BLaER1 (cell line): Measurements from ENCODE around the gene BOC.

ENCODE experiments used
- H3K27ac ChIP-seq: shearing (Covaris generic); formaldehyde crosslinking; 2 replicates; pipeline ENCODE4 v1.8.1; 2022
- H3K27me3 ChIP-seq: shearing (Covaris generic); formaldehyde crosslinking; 2 replicates; pipeline ENCODE4 v1.8.1; 2022
- H3K36me3 ChIP-seq: shearing (Covaris generic); formaldehyde crosslinking; 2 replicates; pipeline ENCODE4 v1.8.1; 2022
- H3K4me1 ChIP-seq: shearing (Covaris generic); formaldehyde crosslinking; 2 replicates; pipeline ENCODE4 v1.8.1; 2022
- H3K4me2 ChIP-seq: shearing (Covaris generic); formaldehyde crosslinking; 2 replicates; pipeline ENCODE4 v1.8.1; 2022
- H3K4me3 ChIP-seq: shearing (Covaris generic); formaldehyde crosslinking; 2 replicates; pipeline ENCODE4 v1.8.1; 2022
- H3K9ac ChIP-seq: shearing (Covaris generic); formaldehyde crosslinking; 2 replicates; pipeline ENCODE4 v1.8.1; 2022
- H3K9me3 ChIP-seq: shearing (Covaris generic); formaldehyde crosslinking; 2 replicates; pipeline ENCODE4 v1.8.1; 2022
- H4K20me1 ChIP-seq: shearing (Covaris generic); formaldehyde crosslinking; 2 replicates; pipeline ENCODE4 v1.8.1; 2022
- Cebpa-rat ChIP-seq: shearing (Covaris generic); IDR thresholded peaks from 2 replicates; pipeline ENCODE4 v1.8.1; 2022

Gene BOC

GRCh38 chr3:113279686-113280085, 68.3 kb downstream of the BOC start:
- peaks cover 17% of the 10 kb centered on the region for H3K4me1 ChIP-seq
- H3K27me3 ChIP-seq = no peaks in the 10 kb centered on the region
- TF ChIP-seq Cebpa-rat = no peak
- H3K9ac ChIP-seq = no peak overlapping the region
- no peaks in the 10 kb centered on the region for H4K20me1 ChIP-seq
- no peaks in the 10 kb centered on the region for H3K36me3 ChIP-seq
- H3K4me2 ChIP-seq = no peak overlapping the region
- H3K9me3 ChIP-seq = no peaks in the 10 kb centered on the region
- no peak overlapping the region for H3K27ac ChIP-seq
- no peak overlapping the region for H3K4me3 ChIP-seq

GRCh38 chr3:113283306-113283705, 71.9 kb downstream of the BOC start:
- H4K20me1 ChIP-seq = no peaks in the 10 kb centered on the region
- no peak overlapping the region for H3K4me3 ChIP-seq
- no peaks in the 10 kb centered on the region for H3K27me3 ChIP-seq
- H3K36me3 ChIP-seq = no peaks in the 10 kb centered on the region
- TF ChIP-seq Cebpa-rat = no peak
- no peak overlapping the region for H3K4me2 ChIP-seq
- no peaks in the 10 kb centered on the region for H3K9me3 ChIP-seq
- peaks cover 17% of the 10 kb centered on the region for H3K4me1 ChIP-seq
- no peak overlapping the region for H3K9ac ChIP-seq
- H3K27ac ChIP-seq = no peak overlapping the region

- no peaks in the 10 kb centered on the region for H3K9me3 ChIP-seq
- no peaks in the 10 kb centered on the region for H4K20me1 ChIP-seq
- no peaks in the 10 kb centered on the region for H3K27me3 ChIP-seq
- no peak overlapping the region for H3K4me2 ChIP-seq
- TF ChIP-seq Cebpa-rat = no peak
- H3K4me1 ChIP-seq = peaks cover 17% of the 10 kb centered on the region
- no peak overlapping the region for H3K27ac ChIP-seq
- H3K9ac ChIP-seq = no peak overlapping the region
- H3K36me3 ChIP-seq = no peaks in the 10 kb centered on the region
- H3K4me3 ChIP-seq = no peak overlapping the region
These were observed 73.2 kb downstream of the BOC start for GRCh38 chr3:113284453-113285050.

GRCh38 chr3:113285226-113285625, 73.9 kb downstream of the BOC start:
- Histone ChIP-seq H3K27ac (no peak overlapping the region), H3K9me3 (no peaks in the 10 kb centered on the region), H3K36me3 (no peaks in the 10 kb centered on the region), H3K4me1 (peaks cover 17% of the 10 kb centered on the region), H3K4me3 (no peak overlapping the region), H4K20me1 (no peaks in the 10 kb centered on the region), H3K4me2 (no peak overlapping the region), H3K27me3 (no peaks in the 10 kb centered on the region), H3K9ac (no peak overlapping the region)
- TF ChIP-seq Cebpa-rat = no peak

GRCh38 chr3:113285741-113286140, 74.4 kb downstream of the BOC start:
- Histone ChIP-seq H3K9me3 (no peaks in the 10 kb centered on the region), H3K27ac (no peak overlapping the region), H3K4me3 (no peak overlapping the region), H3K9ac (no peak overlapping the region), H3K36me3 (no peaks in the 10 kb centered on the region), H3K4me1 (peaks cover 12% of the 10 kb centered on the region), H3K27me3 (no peaks in the 10 kb centered on the region), H4K20me1 (no peaks in the 10 kb centered on the region), H3K4me2 (no peak overlapping the region)
- no peak for TF ChIP-seq Cebpa-rat

- Histone ChIP-seq H3K9me3 (no peaks in the 10 kb centered on the region), H3K4me2 (no peak overlapping the region), H4K20me1 (no peaks in the 10 kb centered on the region), H3K36me3 (no peaks in the 10 kb centered on the region), H3K9ac (no peak overlapping the region), H3K4me3 (no peak overlapping the region), H3K4me1 (peaks cover 4% of the 10 kb centered on the region), H3K27me3 (no peaks in the 10 kb centered on the region), H3K27ac (no peak overlapping the region)
- no peak for TF ChIP-seq Cebpa-rat
These were observed 75.2 kb downstream of the BOC start for GRCh38 chr3:113286524-113286923.

- Histone ChIP-seq H3K4me3 (no peak overlapping the region), H3K4me1 (no peaks in the 10 kb centered on the region), H3K27me3 (no peaks in the 10 kb centered on the region), H3K9me3 (no peaks in the 10 kb centered on the region), H4K20me1 (no peaks in the 10 kb centered on the region), H3K4me2 (no peak overlapping the region), H3K36me3 (no peaks in the 10 kb centered on the region), H3K9ac (no peak overlapping the region), H3K27ac (no peak overlapping the region)
- no peak for TF ChIP-seq Cebpa-rat
These were observed 75.9 kb downstream of the BOC start for GRCh38 chr3:113287111-113287802.

GRCh38 chr3:113287803-113288648, 76.7 kb downstream of the BOC start:
- H3K9me3 ChIP-seq = no peaks in the 10 kb centered on the region
- no peaks in the 10 kb centered on the region for H3K4me1 ChIP-seq
- no peak for TF ChIP-seq Cebpa-rat
- H3K4me3 ChIP-seq = no peak overlapping the region
- H3K36me3 ChIP-seq = no peaks in the 10 kb centered on the region
- no peak overlapping the region for H3K27ac ChIP-seq
- H3K27me3 ChIP-seq = no peaks in the 10 kb centered on the region
- no peak overlapping the region for H3K4me2 ChIP-seq
- no peak overlapping the region for H3K9ac ChIP-seq
- no peaks in the 10 kb centered on the region for H4K20me1 ChIP-seq

GRCh38 chr3:113288881-113289280, 77.5 kb downstream of the BOC start:
- H3K4me3 ChIP-seq = no peak overlapping the region
- no peak overlapping the region for H3K9ac ChIP-seq
- H3K4me1 ChIP-seq = no peaks in the 10 kb centered on the region
- H3K36me3 ChIP-seq = no peaks in the 10 kb centered on the region
- no peaks in the 10 kb centered on the region for H3K9me3 ChIP-seq
- no peak overlapping the region for H3K27ac ChIP-seq
- no peak overlapping the region for H3K4me2 ChIP-seq
- no peaks in the 10 kb centered on the region for H3K27me3 ChIP-seq
- no peak for TF ChIP-seq Cebpa-rat
- H4K20me1 ChIP-seq = no peaks in the 10 kb centered on the region

- no peak overlapping the region for H3K4me3 ChIP-seq
- no peaks in the 10 kb centered on the region for H3K9me3 ChIP-seq
- no peaks in the 10 kb centered on the region for H4K20me1 ChIP-seq
- no peaks in the 10 kb centered on the region for H3K36me3 ChIP-seq
- H3K4me2 ChIP-seq = no peak overlapping the region
- H3K9ac ChIP-seq = no peak overlapping the region
- TF ChIP-seq Cebpa-rat = no peak
- H3K27me3 ChIP-seq = no peaks in the 10 kb centered on the region
- no peak overlapping the region for H3K27ac ChIP-seq
- H3K4me1 ChIP-seq = no peaks in the 10 kb centered on the region
These were observed 80.2 kb downstream of the BOC start for GRCh38 chr3:113291572-113291971.
